DOHH2 (cell line): Measurements from ENCODE around the gene GSTA3.

Experiments used
- EZH2phosphoT487 ChIP-seq: fragments of 200-600 bp; sonication (generic); IDR thresholded peaks from 2 replicates; pipeline ENCODE4 v1.6.1; 2017; ENCODE audit warnings: borderline replicate concordance, mild to moderate bottlenecking, antibody characterized with exemption, low read length, moderate library complexity, mixed read lengths
- TF ChIP-seq, protein P1 (sequence below): fragments of 200-600 bp; sonication (generic); IDR thresholded peaks from one replicate; pipeline ENCODE4 v1.5.1; 2014; ENCODE audit warnings: antibody characterized with exemption, mild to moderate bottlenecking, low read depth, low read length; ENCODE audit not compliant: poor library complexity, severe bottlenecking

- TF ChIP-seq, protein P1, sequence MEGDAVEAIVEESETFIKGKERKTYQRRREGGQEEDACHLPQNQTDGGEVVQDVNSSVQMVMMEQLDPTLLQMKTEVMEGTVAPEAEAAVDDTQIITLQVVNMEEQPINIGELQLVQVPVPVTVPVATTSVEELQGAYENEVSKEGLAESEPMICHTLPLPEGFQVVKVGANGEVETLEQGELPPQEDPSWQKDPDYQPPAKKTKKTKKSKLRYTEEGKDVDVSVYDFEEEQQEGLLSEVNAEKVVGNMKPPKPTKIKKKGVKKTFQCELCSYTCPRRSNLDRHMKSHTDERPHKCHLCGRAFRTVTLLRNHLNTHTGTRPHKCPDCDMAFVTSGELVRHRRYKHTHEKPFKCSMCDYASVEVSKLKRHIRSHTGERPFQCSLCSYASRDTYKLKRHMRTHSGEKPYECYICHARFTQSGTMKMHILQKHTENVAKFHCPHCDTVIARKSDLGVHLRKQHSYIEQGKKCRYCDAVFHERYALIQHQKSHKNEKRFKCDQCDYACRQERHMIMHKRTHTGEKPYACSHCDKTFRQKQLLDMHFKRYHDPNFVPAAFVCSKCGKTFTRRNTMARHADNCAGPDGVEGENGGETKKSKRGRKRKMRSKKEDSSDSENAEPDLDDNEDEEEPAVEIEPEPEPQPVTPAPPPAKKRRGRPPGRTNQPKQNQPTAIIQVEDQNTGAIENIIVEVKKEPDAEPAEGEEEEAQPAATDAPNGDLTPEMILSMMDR: no peak
- TF ChIP-seq EZH2phosphoT487: no peak
These were observed 15.2 kb downstream of the GSTA3 start for GRCh38 chr6:52894285-52894684.
